ENCODE data around the gene LRMDA. TPM values are rescaled to one million over a fixed set of nuclear protein-coding genes. Genes with fewer than 3 reads are reported as not detected.

Gene LRMDA
- total and polyA plus RNA-seq, 2 of the 8 experiments (the other 6 are each of a cell fraction or from before 2014, with no cell fraction given), result 0.86 to 2.8 TPM

DNA sequence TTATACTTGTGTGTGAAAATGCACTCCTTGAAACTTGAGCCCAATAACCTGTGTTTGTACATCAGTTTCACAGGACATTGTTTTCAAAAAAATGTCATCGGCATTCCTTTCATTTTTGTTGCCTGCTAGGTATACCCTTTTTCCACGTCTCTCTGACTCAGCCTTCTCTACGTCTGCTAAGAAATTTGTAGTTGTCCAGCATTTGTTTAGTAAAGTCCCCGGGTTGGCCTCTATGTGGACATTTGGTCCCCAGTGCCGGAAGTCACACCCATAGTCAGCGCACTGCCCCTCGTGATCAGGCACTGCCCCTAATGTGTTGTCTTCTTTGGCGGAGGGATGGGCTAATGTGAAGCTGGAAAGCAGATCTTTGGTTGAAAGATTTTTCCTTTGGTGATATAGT is 222.3 kb downstream of the LRMDA start:
- Histone ChIP-seq H2BK120ac (replicated peaks; ENCODE audit: low read depth, low read length) (no peak overlapping the region), H3K4me2 (ENCODE audit: insufficient read depth in 1 of 2, low read depth in 2 of 2, low read length in 2 of 2) (no peak overlapping the region), H4K91ac (replicated peaks; ENCODE audit: insufficient read length, low read length) (no peak overlapping the region), H3K79me2 (ENCODE audit: control insufficient read depth in 1 of 2, insufficient read depth in 2 of 2, low read length in 2 of 2) (no peaks in the 10 kb centered on the region), H2AFZ (ENCODE audit: low read length) (no peak overlapping the region), H3K27me3 (replicated peaks in 1 of 4; ENCODE audit: control insufficient read depth in 3 of 4, extremely low read depth in 1 of 4, insufficient read depth in 3 of 4, low read length in 3 of 4) (peaks cover 0 to 2% (median 0%) of the 10 kb centered on the region in 4 experiments; a peak in 1 of 7 replicates), H4K8ac (ENCODE audit: extremely low read depth, insufficient read depth, low read length) (no peak overlapping the region), H3K9me3 (ENCODE audit: insufficient read depth in 2 of 2, low read depth in 1 of 2, low read length in 1 of 2) (no peaks in the 10 kb centered on the region), H4K20me1 (replicated peaks in 1 of 2; ENCODE audit: control insufficient read depth in 1 of 2, insufficient read depth in 2 of 2, low read length in 2 of 2) (no peaks in the 10 kb centered on the region), H3K4me3 (ENCODE audit: extremely low read depth in 1 of 4, insufficient read depth in 2 of 4, low read depth in 3 of 4, low read length in 4 of 4) (no peak overlapping the region), H3K4me1 (replicated peaks in 1 of 4; ENCODE audit: control insufficient read depth in 3 of 4, insufficient read depth in 4 of 4, low read length in 3 of 4) (no peaks in the 10 kb centered on the region), H4K5ac (ENCODE audit: insufficient read length, low read depth, low read length) (no peak overlapping the region), H3K36me3 (ENCODE audit: control insufficient read depth in 2 of 4, insufficient read depth in 4 of 4, low read length in 3 of 4) (no peaks in the 10 kb centered on the region), H3K27ac (ENCODE audit: low read depth, low read length) (no peak overlapping the region), H3K23me2 (ENCODE audit: low read depth, low read length) (no peaks in the 10 kb centered on the region), H2AK5ac (ENCODE audit: low read depth, low read length) (no peak overlapping the region), H3K18ac (ENCODE audit: extremely low read depth, low read length) (no peak overlapping the region), H3K14ac (ENCODE audit: insufficient read length) (no peak overlapping the region), H2BK20ac (ENCODE audit: low read length) (no peak overlapping the region), H2BK15ac (ENCODE audit: low read length) (no peak overlapping the region), H3K56ac (replicated peaks; ENCODE audit: insufficient read length, low read depth, low read length) (no peak overlapping the region), H3K9ac (replicated peaks in 1 of 4; ENCODE audit: extremely low read depth in 1 of 4, low read depth in 3 of 4, low read length in 3 of 4) (no peak overlapping the region), H2BK5ac (ENCODE audit: low read depth, low read length) (no peak overlapping the region), H3K4ac (replicated peaks; ENCODE audit: insufficient read length, low read depth, low read length) (no peak overlapping the region), H3K23ac (ENCODE audit: insufficient read length) (no peak overlapping the region), H3K79me1 (ENCODE audit: low read depth, low read length) (no peaks in the 10 kb centered on the region), H2BK12ac (ENCODE audit: low read depth, low read length) (no peak overlapping the region)
- ChIA-PET POLR2A (ENCODE audit: partially characterized antibody) (no interaction called here), CTCF (ENCODE audit: partially characterized antibody) (interaction anchor here (0.7 to 1.3 kb wide), 2 partner anchors 10 to 13 kb away, joined by 3 read pairs; no protein-coding TSS in a partner anchor)
- DNase-seq (ENCODE audit: low read depth in 1 of 2, low spot score in 2 of 2) (no peak), FAIRE-seq (no peak)
- WGBS, 2 experiments (ENCODE audit: extremely low coverage in 1 of 2, insufficient coverage in 1 of 2, insufficient read length in 1 of 2, insufficient replicate concordance in 2 of 2, low coverage in 1 of 2, low lambda C conversion rate in 2 of 2, missing lambda C conversion rate in 1 of 2), result 87% methylated on average over 8 of the region's 8 CpGs; no CpG with 5 or more reads in 1 of the 2 experiments
- TF ChIP-seq JUND (IDR thresholded peaks at IDR 0.05; ENCODE audit: low read length), result no peak
- TF ChIP-seq FOSL1 (IDR thresholded peaks at IDR 0.05; ENCODE audit: insufficient read depth, low read depth, low read length), result no peak
- TF ChIP-seq SUZ12 (IDR thresholded peaks at IDR 0.05; ENCODE audit: low read length), result no peak
- TF ChIP-seq KDM5A (IDR thresholded peaks at IDR 0.05; ENCODE audit: low read length), result no peak
- no peak for TF ChIP-seq NANOG (IDR thresholded peaks at IDR 0.05; ENCODE audit: insufficient read depth, low read depth, low read length, poor library complexity, severe bottlenecking)
- no peak for TF ChIP-seq GTF2F1 (IDR thresholded peaks at IDR 0.05; ENCODE audit: borderline replicate concordance, low read depth, low read length)
- TF ChIP-seq TAF7 (optimal IDR thresholded peaks at IDR 0.05; ENCODE audit: borderline replicate concordance, low read depth, low read length), result no peak
- no peak for TF ChIP-seq PHF8 (conservative IDR thresholded peaks at IDR 0.05; ENCODE audit: low read depth, low read length)
- no peak for TF ChIP-seq POLR2AphosphoS5 (IDR thresholded peaks at IDR 0.05; ENCODE audit: low read depth, low read length)
- no peak for TF ChIP-seq YY1 (IDR thresholded peaks at IDR 0.05; ENCODE audit: low read depth, low read length)
- TF ChIP-seq ASH2L (IDR thresholded peaks at IDR 0.05; ENCODE audit: low read length), result no peak
